ENCODE data around the gene ADH4. TPM values are rescaled to one million over a fixed set of nuclear protein-coding genes. Genes with fewer than 3 reads are reported as not detected.

ADH4 gene
- total and polyA plus RNA-seq, 10 of the 15 experiments (the other 5 are each of a cell fraction or from before 2014, with no cell fraction given) = not detected

GRCh38 chr4:99131378-99131777, 12.7 kb downstream of the ADH4 start:
- no peaks in the 10 kb centered on the region for H4K20me1 ChIP-seq (ENCODE audit: control insufficient read depth, insufficient read depth)
- no peak overlapping the region for H2AFZ ChIP-seq (ENCODE audit: control insufficient read depth, low read depth, low read length)
- intact Hi-C loops (cut with micrococcal nuclease; ENCODE audit: unreplicated experiment) (no loop called here), in situ Hi-C loops (cut with MboI) (no loop called here)
- 2% methylated on average over 2 of the region's 2 CpGs for whole genome bisulfite sequencing (ENCODE audit: insufficient coverage, insufficient replicate concordance, low lambda C conversion rate, missing lambda C conversion rate)
- no peaks in the 10 kb centered on the region for H3K27me3 ChIP-seq (replicated peaks in 1 of 2; ENCODE audit: control insufficient read depth in 2 of 2, insufficient read depth in 2 of 2, low read length in 1 of 2)
- FAIRE-seq = no peak
- no peaks in the 10 kb centered on the region for H3K79me2 ChIP-seq (ENCODE audit: control insufficient read depth, insufficient read depth, low read length)
- RAD21 ChIA-PET (ENCODE audit: unreplicated experiment) = no interaction called here
- ATAC-seq = no peak
- SMC1A ChIA-PET (ENCODE audit: uncharacterized antibody, unreplicated experiment) = no interaction called here
- H3K9me3 ChIP-seq (replicated peaks; ENCODE audit: control insufficient read depth, insufficient read depth, low read length) = no peaks in the 10 kb centered on the region
- H3K36me3 ChIP-seq (ENCODE audit: control insufficient read depth in 2 of 2, insufficient read depth in 2 of 2, low read length in 1 of 2) = no peaks in the 10 kb centered on the region
- no peak for TF ChIP-seq ZNF384 (IDR thresholded peaks at IDR 0.05; ENCODE audit: borderline replicate concordance, low read depth, low read length)
- no peak for TF ChIP-seq SMAD1 (IDR thresholded peaks at IDR 0.05; ENCODE audit: low read depth, partially characterized antibody)
- TF ChIP-seq RUNX3 (IDR thresholded peaks at IDR 0.05; ENCODE audit: low read length) = no peak
- no peak for TF ChIP-seq DPF2 (IDR thresholded peaks at IDR 0.05)
- no peak for TF ChIP-seq USF2 (IDR thresholded peaks at IDR 0.05; ENCODE audit: borderline replicate concordance, low read depth, low read length)
- no peak for TF ChIP-seq ZNF622 (IDR thresholded peaks at IDR 0.05)
- no peak for TF ChIP-seq GABPA (IDR thresholded peaks at IDR 0.05; ENCODE audit: low read depth)
- TF ChIP-seq RELA (IDR thresholded peaks at IDR 0.05; ENCODE audit: borderline replicate concordance, partially characterized antibody) = no peak
- TF ChIP-seq IKZF2 (IDR thresholded peaks at IDR 0.05) = no peak
- no peak for TF ChIP-seq HDAC2 (IDR thresholded peaks at IDR 0.05)
- no peak for TF ChIP-seq RAD21 (IDR thresholded peaks at IDR 0.05; ENCODE audit: insufficient read depth, low read depth, low read length)
- no peak for TF ChIP-seq SIX5 (IDR thresholded peaks at IDR 0.05; ENCODE audit: low read depth, low read length, severe bottlenecking)
- no peak for TF ChIP-seq CREB1 (IDR thresholded peaks at IDR 0.05; ENCODE audit: low read depth)
- BruUV-seq (replicated peaks) = no TSS peak
- no peak for DNase-seq (ENCODE audit: low read depth, low spot score)
- no peak overlapping the region for H3K9ac ChIP-seq (ENCODE audit: control insufficient read depth, insufficient read depth, low read length)
- H3K4me1 ChIP-seq (ENCODE audit: control insufficient read depth, insufficient read depth, low read length) = no peaks in the 10 kb centered on the region
- POLR2A ChIA-PET = no interaction called here
- H3K27ac ChIP-seq (ENCODE audit: control insufficient read depth, insufficient read depth) = no peak overlapping the region
- CTCF ChIA-PET = interaction anchor here (1.3 to 1.8 kb wide), 4 partner anchors 10 to 137 kb away, joined by 3 to 8 read pairs (median 5); partner anchors contain the start of gene ADH4
- no peak overlapping the region for H3K4me3 ChIP-seq
- H3K4me2 ChIP-seq (ENCODE audit: control insufficient read depth, insufficient read depth) = no peak overlapping the region
